ENCODE data around the gene TMEM198.

DNA sequence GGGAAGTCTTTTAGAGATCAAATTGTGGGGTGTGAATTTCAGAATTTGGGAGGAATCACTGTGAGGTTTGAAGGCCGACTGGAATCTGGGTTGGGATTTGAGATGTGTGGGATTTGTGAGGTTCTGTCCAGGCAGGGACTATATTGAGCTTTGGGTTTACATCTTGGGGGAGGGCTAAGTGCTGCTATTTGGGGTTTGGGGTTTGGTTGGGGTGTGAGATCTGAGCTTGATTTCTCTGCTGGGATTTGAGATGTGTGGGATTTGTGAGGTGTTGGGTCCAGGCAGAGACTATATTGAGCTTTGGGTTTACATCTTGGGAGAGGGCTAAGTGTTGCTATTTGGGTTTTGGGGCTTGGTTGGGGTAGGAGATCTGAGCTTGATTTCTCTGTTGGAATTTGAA, 44.3 kb upstream of the TMEM198 start:
- TF ChIP-seq POLR2A (IDR thresholded peaks at IDR 0.05), result no peak
- TF ChIP-seq, protein P1, sequence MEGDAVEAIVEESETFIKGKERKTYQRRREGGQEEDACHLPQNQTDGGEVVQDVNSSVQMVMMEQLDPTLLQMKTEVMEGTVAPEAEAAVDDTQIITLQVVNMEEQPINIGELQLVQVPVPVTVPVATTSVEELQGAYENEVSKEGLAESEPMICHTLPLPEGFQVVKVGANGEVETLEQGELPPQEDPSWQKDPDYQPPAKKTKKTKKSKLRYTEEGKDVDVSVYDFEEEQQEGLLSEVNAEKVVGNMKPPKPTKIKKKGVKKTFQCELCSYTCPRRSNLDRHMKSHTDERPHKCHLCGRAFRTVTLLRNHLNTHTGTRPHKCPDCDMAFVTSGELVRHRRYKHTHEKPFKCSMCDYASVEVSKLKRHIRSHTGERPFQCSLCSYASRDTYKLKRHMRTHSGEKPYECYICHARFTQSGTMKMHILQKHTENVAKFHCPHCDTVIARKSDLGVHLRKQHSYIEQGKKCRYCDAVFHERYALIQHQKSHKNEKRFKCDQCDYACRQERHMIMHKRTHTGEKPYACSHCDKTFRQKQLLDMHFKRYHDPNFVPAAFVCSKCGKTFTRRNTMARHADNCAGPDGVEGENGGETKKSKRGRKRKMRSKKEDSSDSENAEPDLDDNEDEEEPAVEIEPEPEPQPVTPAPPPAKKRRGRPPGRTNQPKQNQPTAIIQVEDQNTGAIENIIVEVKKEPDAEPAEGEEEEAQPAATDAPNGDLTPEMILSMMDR (IDR thresholded peaks at IDR 0.05), result no peak

All from vagina (tissue), 2 donors.